ENCODE results near the gene LOXL3.

LOXL3 gene

DNA sequence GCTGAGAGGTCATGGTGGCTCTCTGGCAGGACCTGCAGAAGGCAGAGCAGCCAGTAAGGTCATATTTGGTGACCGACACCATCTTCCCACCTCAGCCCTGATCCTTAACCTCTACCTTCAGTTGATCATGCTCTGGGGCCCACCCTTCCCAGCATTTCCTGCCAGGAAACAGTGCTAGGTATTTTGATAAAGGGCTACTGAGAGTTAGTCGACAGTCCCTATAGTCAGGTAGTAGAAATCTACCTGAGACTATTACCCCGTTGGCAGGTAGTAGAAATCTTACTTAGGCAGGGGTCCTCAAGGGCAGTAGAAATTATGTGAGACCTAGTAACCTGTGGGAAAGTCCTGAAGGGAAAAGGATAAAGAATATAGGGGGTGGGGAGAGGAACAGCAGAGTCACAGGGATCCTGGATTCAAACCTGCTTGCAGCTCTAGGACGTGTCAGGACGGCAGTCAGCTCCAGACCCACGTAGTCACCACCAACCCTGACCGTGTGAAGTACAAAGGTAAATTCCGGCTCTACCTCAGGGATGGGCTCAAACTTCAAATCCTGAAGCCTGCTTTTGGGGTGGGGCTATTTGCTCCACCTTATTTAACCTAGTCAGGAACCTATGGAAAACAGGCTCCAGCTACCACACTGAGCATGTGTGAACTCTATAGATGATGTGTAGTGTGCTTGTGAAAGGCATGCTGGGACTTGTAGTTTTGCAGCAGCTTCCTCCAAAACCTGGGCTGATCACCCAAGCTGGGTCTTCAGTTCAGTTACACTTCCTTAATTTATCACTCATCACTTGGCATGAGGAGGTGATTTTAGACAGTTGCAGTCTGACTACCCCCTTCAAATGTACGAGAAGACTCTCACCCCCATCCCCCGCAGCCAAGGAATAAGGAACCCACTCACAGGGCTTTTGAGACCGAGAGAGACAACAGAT lies 27.8 kb downstream of the LOXL3 start, which contains the start of gene DQX1:
Gene DQX1 (minus strand): TSS at position 515 of the 932 bp plus-strand sequence. CDS start 502 bp downstream, at position 13.
- no peak within 1 kb of the TSS for H3K4me3 ChIP-seq (ENCODE audit: low read length)
- TF ChIP-seq, protein P1, sequence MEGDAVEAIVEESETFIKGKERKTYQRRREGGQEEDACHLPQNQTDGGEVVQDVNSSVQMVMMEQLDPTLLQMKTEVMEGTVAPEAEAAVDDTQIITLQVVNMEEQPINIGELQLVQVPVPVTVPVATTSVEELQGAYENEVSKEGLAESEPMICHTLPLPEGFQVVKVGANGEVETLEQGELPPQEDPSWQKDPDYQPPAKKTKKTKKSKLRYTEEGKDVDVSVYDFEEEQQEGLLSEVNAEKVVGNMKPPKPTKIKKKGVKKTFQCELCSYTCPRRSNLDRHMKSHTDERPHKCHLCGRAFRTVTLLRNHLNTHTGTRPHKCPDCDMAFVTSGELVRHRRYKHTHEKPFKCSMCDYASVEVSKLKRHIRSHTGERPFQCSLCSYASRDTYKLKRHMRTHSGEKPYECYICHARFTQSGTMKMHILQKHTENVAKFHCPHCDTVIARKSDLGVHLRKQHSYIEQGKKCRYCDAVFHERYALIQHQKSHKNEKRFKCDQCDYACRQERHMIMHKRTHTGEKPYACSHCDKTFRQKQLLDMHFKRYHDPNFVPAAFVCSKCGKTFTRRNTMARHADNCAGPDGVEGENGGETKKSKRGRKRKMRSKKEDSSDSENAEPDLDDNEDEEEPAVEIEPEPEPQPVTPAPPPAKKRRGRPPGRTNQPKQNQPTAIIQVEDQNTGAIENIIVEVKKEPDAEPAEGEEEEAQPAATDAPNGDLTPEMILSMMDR (conservative IDR thresholded peaks at IDR 0.05; ENCODE audit: low read length) = no peak
- no peak for DNase-seq (ENCODE audit: low read depth)

DNA sequence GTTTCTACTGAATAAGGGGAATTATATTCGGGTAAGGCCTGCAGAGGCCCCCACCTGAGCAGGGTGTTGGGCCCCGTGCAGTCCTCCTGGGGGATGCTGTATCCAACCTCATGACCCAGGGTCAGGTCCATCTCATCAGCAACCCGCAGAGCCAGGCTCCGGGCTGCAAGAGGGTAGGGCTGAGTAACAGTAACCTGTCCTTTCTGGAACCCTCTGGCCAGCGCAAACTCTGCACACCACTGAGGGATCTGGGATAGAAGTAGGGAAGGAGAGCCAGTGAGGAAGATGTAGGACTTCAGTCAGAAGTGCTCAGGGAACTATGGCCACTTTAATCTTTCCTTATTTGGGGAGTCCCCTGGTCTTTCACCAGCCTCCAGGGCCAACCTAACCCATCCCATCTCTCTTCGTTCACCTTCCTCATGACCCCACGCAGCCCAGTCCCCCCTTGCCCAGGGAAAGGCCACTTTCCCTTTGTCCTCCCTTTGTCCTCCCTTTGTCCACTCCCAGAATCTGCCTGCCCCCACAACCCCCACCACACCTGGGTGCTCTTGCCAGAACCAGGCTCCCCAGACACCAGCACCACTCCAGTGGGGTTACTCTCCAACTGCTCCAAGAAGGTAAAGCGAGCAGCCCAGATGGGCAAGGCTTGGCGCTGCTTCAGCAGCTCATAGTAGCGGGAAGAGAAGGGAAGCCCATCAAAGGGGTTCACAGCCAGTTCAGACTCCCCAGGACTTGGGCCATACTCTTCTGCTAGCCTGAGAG lies 28.6 kb downstream of the LOXL3 start:
- DNase-seq (ENCODE audit: low read depth) = no peak
- H3K4me3 ChIP-seq (ENCODE audit: low read length) = no peak overlapping the region
- TF ChIP-seq, protein P1 (conservative IDR thresholded peaks at IDR 0.05; ENCODE audit: low read length) = no peak

DNA sequence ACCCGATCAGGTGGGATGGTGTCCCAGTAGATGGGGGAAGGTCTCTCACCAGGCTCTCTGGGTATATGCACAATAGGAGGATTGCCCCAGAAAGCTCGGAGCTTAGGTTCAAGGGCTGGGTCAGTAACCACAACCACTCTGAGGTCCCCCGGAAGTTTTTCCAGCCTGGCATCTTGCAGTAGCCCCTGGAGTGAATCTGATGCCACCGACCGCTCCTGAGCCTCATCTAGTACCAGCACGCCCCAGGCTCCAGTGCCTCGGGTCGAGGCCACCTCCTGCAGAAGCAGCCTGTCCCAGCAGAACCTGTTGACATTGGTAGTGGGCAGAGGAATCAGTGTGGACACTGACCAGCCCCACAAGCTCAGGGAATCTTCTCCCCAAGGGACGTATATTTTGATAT lies 29.7 kb downstream of the LOXL3 start:
- H3K4me3 ChIP-seq (ENCODE audit: low read length) = no peak overlapping the region
- TF ChIP-seq, protein P1 (conservative IDR thresholded peaks at IDR 0.05; ENCODE audit: low read length) = no peak
- DNase-seq (ENCODE audit: low read depth) = no peak

DNA sequence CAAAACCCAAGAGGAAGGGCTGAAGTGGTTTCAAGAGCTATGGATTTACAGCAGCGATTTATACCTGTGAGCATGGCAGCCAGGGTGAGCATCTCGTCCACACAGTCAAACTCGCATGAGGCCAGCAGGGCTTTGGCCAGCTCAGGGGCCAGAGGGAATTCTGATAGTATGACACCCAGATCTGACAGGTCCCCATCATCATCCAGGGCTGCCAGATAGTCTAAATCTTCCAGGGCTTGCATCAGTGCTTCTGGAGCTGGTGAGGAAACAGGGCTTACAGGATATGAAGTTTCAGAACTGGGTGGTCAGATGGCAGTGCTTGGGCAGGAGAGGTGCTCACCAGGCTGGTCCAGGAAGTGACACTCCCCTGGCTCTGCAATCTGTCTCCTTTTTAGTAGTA lies 31.2 kb downstream of the LOXL3 start:
- no peak overlapping the region for H3K4me3 ChIP-seq (ENCODE audit: low read length)
- DNase-seq (ENCODE audit: low read depth) = no peak
- TF ChIP-seq, protein P1 (conservative IDR thresholded peaks at IDR 0.05; ENCODE audit: low read length) = no peak

DNA sequence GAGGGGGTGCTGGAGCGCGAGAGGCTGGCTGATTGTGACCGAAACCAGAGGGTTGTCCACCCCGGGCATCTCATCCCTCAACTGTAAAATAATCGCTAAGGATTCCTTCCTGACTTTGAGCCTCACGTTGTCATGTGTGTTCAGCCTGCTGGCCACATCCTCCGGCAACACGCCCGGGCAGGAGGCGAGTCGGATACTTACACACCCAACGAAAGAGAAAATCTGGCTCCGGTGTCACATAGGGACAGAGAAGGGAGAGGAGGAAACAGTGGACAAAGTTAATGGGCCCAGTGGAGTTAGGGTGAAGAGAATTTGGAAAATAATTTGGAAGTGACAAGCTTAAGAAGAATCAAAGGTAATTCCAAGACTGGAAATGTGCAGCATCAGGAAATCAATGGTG lies 37.1 kb downstream of the LOXL3 start:
- no peak overlapping the region for H3K4me3 ChIP-seq (ENCODE audit: low read length)
- TF ChIP-seq, protein P1 (conservative IDR thresholded peaks at IDR 0.05; ENCODE audit: low read length) = no peak
- DNase-seq (ENCODE audit: low read depth) = no peak

DNA sequence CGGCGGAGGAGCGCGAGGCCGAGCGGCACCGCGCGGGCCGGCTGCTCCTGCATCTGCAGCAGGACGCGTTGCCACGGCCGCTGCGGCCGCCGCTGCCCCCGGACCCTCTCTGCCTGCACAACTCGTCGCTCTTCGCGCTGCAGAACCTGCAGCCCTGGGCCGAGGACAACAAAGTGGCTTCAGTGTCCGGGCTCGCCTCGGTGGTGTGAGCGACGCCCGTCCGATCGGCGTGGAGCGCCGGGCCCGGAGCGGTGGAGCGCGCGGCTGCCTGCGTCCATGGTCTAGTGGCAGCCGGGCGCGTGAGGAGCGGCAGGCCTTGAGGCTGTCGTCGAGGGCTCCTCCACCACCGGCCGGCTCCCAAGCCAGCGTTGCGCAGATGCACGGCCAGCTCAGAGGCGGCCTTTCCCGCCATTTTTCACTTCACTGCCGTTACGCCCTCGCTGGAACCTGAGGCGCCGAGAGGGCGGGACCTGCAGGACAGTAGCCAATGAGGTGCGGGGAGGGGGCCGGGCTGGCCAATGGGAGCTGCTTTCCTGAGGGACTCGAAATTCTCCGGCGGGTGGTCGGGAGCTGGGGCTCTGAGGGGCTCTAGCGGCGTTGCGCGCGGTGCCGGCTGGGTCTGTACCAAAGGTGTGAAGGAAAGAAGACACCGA lies 37.6 kb downstream of the LOXL3 start:
- H3K4me3 ChIP-seq (ENCODE audit: low read length) = no peak overlapping the region
- TF ChIP-seq, protein P1 (conservative IDR thresholded peaks at IDR 0.05; ENCODE audit: low read length) = no peak
- DNase-seq (ENCODE audit: low read depth) = peak; percentile 37
